ENCODE measurements around the gene GCH1. TPM values are rescaled to one million over a fixed set of nuclear protein-coding genes. Genes with fewer than 3 reads are reported as not detected.

Gene GCH1
- total RNA-seq, 1 experiment from 2014 or later: 7.7 TPM

DNA sequence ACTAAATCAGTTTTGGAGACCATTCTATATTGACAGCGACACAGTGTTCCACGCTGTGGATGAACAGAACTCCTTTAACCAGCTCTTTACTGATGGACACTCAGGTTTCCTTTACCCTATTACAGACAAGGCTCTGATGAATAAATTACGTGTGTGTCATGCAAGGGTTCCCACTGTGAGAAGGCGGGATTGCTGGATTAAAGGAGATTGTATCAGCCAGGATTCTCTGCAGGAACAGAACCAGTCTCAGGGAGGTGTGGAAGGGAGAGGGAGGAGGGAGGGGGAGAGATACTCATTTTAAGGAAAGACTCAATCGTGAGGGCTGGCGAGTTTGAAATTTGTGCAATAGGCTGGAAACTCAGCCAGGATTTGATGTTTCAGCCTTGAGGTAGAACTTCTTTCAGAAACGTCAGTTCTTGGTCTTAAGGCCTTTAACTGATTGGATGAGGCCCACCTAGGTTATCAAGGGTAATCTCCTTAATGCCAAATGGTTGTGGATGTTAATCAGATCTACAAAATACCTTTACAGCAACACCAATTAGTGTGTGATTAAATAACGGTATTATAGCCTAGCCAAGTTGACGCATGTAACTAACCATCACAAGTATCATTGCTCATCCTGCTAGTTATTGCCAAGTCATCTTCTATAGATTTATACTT lies 104.0 kb downstream of the GCH1 start:
- DNase-seq (ENCODE audit: low spot score): peak; percentile 30
- Histone ChIP-seq H3K4me1 (ENCODE audit: insufficient read depth, low read length, poor library complexity, severe bottlenecking) (no peaks in the 10 kb centered on the region), H3K27ac (ENCODE audit: low read depth, low read length, poor library complexity, severe bottlenecking) (no peak overlapping the region), H3K27me3 (replicated peaks; ENCODE audit: insufficient read depth, low read depth, low read length, poor library complexity) (no peaks in the 10 kb centered on the region), H3K4me3 (ENCODE audit: low read depth, low read length, poor library complexity, severe bottlenecking) (no peak overlapping the region), H3K36me3 (ENCODE audit: insufficient read depth, low read length, poor library complexity, severe bottlenecking) (no peaks in the 10 kb centered on the region), H3K9me3 (ENCODE audit: low read depth, low read length, poor library complexity, severe bottlenecking) (no peaks in the 10 kb centered on the region)
- CTCF ChIA-PET: interaction anchor here (0.5 kb wide), 1 partner anchor 76 kb away, joined by 3 read pairs; no protein-coding TSS in a partner anchor
- intact Hi-C loops (cut with micrococcal nuclease; ENCODE audit: unreplicated experiment): no loop called here
- POLR2A ChIA-PET (ENCODE audit: low non-redundant PET): no interaction called here
- BruUV-seq (replicated peaks): no TSS peak
- TF ChIP-seq EZH2 (IDR thresholded peaks at IDR 0.05; ENCODE audit: borderline replicate concordance, low read depth, low read length, poor library complexity, severe bottlenecking): no peak
- TF ChIP-seq, protein P1, sequence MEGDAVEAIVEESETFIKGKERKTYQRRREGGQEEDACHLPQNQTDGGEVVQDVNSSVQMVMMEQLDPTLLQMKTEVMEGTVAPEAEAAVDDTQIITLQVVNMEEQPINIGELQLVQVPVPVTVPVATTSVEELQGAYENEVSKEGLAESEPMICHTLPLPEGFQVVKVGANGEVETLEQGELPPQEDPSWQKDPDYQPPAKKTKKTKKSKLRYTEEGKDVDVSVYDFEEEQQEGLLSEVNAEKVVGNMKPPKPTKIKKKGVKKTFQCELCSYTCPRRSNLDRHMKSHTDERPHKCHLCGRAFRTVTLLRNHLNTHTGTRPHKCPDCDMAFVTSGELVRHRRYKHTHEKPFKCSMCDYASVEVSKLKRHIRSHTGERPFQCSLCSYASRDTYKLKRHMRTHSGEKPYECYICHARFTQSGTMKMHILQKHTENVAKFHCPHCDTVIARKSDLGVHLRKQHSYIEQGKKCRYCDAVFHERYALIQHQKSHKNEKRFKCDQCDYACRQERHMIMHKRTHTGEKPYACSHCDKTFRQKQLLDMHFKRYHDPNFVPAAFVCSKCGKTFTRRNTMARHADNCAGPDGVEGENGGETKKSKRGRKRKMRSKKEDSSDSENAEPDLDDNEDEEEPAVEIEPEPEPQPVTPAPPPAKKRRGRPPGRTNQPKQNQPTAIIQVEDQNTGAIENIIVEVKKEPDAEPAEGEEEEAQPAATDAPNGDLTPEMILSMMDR (conservative IDR thresholded peaks at IDR 0.05; ENCODE audit: low read depth, low read length): no peak

DNA sequence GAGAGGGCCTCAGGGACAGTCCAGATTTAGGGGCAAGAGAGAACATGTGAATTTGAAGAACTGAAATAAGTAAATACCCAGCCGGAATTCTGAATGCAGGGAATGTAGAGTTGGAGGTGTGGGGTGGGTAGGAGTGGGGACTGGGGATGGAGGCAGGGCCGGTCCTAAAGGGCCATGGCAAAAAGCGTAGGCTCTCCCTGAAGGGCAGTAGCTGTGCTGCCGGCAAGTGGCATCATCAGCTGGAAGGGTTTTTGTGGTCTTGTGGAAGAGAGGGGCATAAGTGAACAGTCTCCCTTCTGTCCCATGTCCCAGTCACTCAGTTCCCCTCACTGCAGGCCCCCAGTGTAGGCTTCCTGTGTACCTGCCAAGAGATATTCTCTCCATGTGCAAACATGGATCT lies 104.6 kb downstream of the GCH1 start:
- no peaks in the 10 kb centered on the region for H3K36me3 ChIP-seq (ENCODE audit: insufficient read depth, low read length, poor library complexity, severe bottlenecking)

DNA sequence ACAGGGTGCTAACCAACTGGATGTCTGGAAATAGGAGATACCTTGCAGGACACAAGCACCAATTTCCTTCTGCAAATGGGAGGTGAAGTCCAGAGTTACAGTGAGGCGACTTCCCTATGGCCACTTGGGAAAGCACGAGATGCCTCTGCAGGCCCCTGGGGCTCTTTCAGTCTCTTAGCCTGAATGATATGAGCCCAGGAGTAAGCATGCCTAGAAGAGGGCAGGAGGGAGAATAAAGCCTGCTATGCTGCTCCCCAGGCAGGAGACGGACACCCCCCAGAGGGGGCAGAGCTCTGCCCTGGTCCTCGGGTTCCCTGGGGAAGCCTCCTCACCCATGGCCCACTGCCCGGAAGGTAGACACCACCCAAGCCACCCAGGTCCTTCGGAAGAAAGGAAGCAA lies 105.1 kb downstream of the GCH1 start:
- intact Hi-C loops (cut with micrococcal nuclease; ENCODE audit: unreplicated experiment): no loop called here
- Histone ChIP-seq H3K27me3 (replicated peaks; ENCODE audit: insufficient read depth, low read depth, low read length, poor library complexity) (no peaks in the 10 kb centered on the region), H3K36me3 (ENCODE audit: insufficient read depth, low read length, poor library complexity, severe bottlenecking) (no peaks in the 10 kb centered on the region), H3K9me3 (ENCODE audit: low read depth, low read length, poor library complexity, severe bottlenecking) (no peaks in the 10 kb centered on the region), H3K4me3 (ENCODE audit: low read depth, low read length, poor library complexity, severe bottlenecking) (no peak overlapping the region), H3K4me1 (ENCODE audit: insufficient read depth, low read length, poor library complexity, severe bottlenecking) (no peaks in the 10 kb centered on the region), H3K27ac (ENCODE audit: low read depth, low read length, poor library complexity, severe bottlenecking) (no peak overlapping the region)
- DNase-seq (ENCODE audit: low spot score): no peak
- POLR2A ChIA-PET (ENCODE audit: low non-redundant PET): no interaction called here
- CTCF ChIA-PET: no interaction called here
- no TSS peak for BruUV-seq (replicated peaks)
- no peak for TF ChIP-seq EZH2 (IDR thresholded peaks at IDR 0.05; ENCODE audit: borderline replicate concordance, low read depth, low read length, poor library complexity, severe bottlenecking)
- TF ChIP-seq, protein P1 (conservative IDR thresholded peaks at IDR 0.05; ENCODE audit: low read depth, low read length): no peak

More for the DNA sequence above, 104.6 kb downstream of the GCH1 start:
- H3K27ac ChIP-seq (ENCODE audit: low read depth, low read length, poor library complexity, severe bottlenecking): no peak overlapping the region
- no peaks in the 10 kb centered on the region for H3K27me3 ChIP-seq (replicated peaks; ENCODE audit: insufficient read depth, low read depth, low read length, poor library complexity)
- no peak overlapping the region for H3K4me3 ChIP-seq (ENCODE audit: low read depth, low read length, poor library complexity, severe bottlenecking)
- TF ChIP-seq, protein P1 (conservative IDR thresholded peaks at IDR 0.05; ENCODE audit: low read depth, low read length): no peak
- TF ChIP-seq EZH2 (IDR thresholded peaks at IDR 0.05; ENCODE audit: borderline replicate concordance, low read depth, low read length, poor library complexity, severe bottlenecking): no peak
- H3K9me3 ChIP-seq (ENCODE audit: low read depth, low read length, poor library complexity, severe bottlenecking): no peaks in the 10 kb centered on the region
- ChIA-PET CTCF (interaction anchor here (0.5 kb wide), 1 partner anchor 75 kb away, joined by 3 read pairs; no protein-coding TSS in a partner anchor), POLR2A (ENCODE audit: low non-redundant PET) (no interaction called here)
- DNase-seq (ENCODE audit: low spot score): no peak
- no peaks in the 10 kb centered on the region for H3K4me1 ChIP-seq (ENCODE audit: insufficient read depth, low read length, poor library complexity, severe bottlenecking)
- intact Hi-C loops (cut with micrococcal nuclease; ENCODE audit: unreplicated experiment): no loop called here
- no TSS peak for BruUV-seq (replicated peaks)
